ENCODE results near the gene SLC11A2.
A peak's percentile ranks its signal among the peaks of the same experiment; 100 is the strongest.
"Not testable (repeated sequence)": the region's sequence is repeated elsewhere in the genome, so short reads cannot be mapped to it uniquely, and the experiment has no call there.

Gene SLC11A2

GRCh38 chr12:50960130-50960529, 66.1 kb downstream of the SLC11A2 start:
- peak; percentile 48 for DNase-seq (ENCODE audit: low read depth, low spot score)
- no peak overlapping the region for H3K4me3 ChIP-seq (ENCODE audit: low read depth, low read length)
- TF ChIP-seq, protein P1, sequence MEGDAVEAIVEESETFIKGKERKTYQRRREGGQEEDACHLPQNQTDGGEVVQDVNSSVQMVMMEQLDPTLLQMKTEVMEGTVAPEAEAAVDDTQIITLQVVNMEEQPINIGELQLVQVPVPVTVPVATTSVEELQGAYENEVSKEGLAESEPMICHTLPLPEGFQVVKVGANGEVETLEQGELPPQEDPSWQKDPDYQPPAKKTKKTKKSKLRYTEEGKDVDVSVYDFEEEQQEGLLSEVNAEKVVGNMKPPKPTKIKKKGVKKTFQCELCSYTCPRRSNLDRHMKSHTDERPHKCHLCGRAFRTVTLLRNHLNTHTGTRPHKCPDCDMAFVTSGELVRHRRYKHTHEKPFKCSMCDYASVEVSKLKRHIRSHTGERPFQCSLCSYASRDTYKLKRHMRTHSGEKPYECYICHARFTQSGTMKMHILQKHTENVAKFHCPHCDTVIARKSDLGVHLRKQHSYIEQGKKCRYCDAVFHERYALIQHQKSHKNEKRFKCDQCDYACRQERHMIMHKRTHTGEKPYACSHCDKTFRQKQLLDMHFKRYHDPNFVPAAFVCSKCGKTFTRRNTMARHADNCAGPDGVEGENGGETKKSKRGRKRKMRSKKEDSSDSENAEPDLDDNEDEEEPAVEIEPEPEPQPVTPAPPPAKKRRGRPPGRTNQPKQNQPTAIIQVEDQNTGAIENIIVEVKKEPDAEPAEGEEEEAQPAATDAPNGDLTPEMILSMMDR (IDR thresholded peaks at IDR 0.05; ENCODE audit: low read depth, low read length), result no peak
- in situ Hi-C loops (cut with HindIII; ENCODE audit: low sequenced_read_pairs), result no loop called here

- DNase-seq (ENCODE audit: low read depth, low spot score), result no peak
- in situ Hi-C loops (cut with HindIII; ENCODE audit: low sequenced_read_pairs), result no loop called here
- H3K4me3 ChIP-seq (ENCODE audit: low read depth, low read length), result no peak overlapping the region
- TF ChIP-seq, protein P1 (IDR thresholded peaks at IDR 0.05; ENCODE audit: low read depth, low read length), result no peak
These were observed 70.5 kb downstream of the SLC11A2 start for GRCh38 chr12:50955697-50956096.

DNA sequence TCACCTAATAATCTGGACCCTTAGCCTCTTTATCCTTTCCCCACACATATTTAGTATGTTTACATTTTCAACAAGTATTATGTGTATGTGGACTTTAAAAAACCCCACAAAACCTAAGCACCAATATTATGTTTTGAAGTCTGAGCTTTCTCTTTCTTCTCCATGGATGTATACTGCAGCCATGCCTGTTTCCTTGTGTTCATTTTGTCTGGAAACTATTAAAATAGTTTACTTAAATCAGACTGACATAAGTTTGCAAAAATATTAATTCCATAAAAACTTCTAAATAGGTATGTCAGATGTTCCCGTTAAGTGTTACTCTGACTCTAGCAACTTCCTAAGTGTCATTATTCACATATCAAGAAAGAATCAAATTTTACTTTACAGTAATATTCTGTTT, 70.9 kb downstream of the SLC11A2 start:
- no peak overlapping the region for H3K4me3 ChIP-seq (ENCODE audit: low read depth, low read length)
- in situ Hi-C loops (cut with HindIII; ENCODE audit: low sequenced_read_pairs), result no loop called here
- DNase-seq (ENCODE audit: low read depth, low spot score), result no peak
- TF ChIP-seq, protein P1 (IDR thresholded peaks at IDR 0.05; ENCODE audit: low read depth, low read length), result no peak

DNA sequence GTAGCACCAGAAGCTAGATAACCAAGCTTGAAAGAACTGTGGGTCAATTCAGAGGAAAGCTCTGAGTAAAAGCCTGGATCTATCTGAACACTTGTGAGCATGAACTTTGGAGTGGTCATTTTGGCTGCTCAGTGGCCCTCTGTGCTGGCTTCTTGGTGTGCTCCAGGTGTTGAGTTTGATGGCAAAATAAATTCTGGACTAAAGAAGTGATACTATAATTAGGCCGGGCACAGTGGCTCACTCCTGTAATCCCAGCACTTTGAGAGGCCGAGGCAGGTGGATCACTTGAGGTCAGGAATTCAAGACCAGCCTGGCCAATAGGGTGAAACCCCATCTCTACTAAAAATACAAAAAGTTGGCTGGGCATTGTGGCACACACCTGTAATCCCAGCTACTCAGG, 71.4 kb downstream of the SLC11A2 start:
- in situ Hi-C loops (cut with HindIII; ENCODE audit: low sequenced_read_pairs); DNase-seq (ENCODE audit: low read depth, low spot score); H3K4me3 ChIP-seq (ENCODE audit: low read depth, low read length): not testable (repeated sequence)

GRCh38 chr12:50953047-50953446, 73.1 kb downstream of the SLC11A2 start:
- no peak overlapping the region for H3K4me3 ChIP-seq (ENCODE audit: low read depth, low read length)
- TF ChIP-seq, protein P1 (IDR thresholded peaks at IDR 0.05; ENCODE audit: low read depth, low read length), result no peak
- no peak for DNase-seq (ENCODE audit: low read depth, low spot score)
- in situ Hi-C loops (cut with HindIII; ENCODE audit: low sequenced_read_pairs), result no loop called here

GRCh38 chr12:50952510-50952909, 73.7 kb downstream of the SLC11A2 start, which contains the start of gene HIGD1C:
Gene HIGD1C, plus strand, starts transcription at chr12:50952544. Its CDS starts 1,455 bp downstream, at chr12:50953999.
- H3K4me3 ChIP-seq (ENCODE audit: low read depth, low read length), result no peak within 1 kb of the TSS
- in situ Hi-C loops (cut with HindIII; ENCODE audit: low sequenced_read_pairs), result no loop called here
- TF ChIP-seq, protein P1 (IDR thresholded peaks at IDR 0.05; ENCODE audit: low read depth, low read length), result no peak
- DNase-seq (ENCODE audit: low read depth, low spot score), result no peak

GRCh38 chr12:50951112-50951511, 75.1 kb downstream of the SLC11A2 start:
- TF ChIP-seq, protein P1 (IDR thresholded peaks at IDR 0.05; ENCODE audit: low read depth, low read length), result no peak
- no peak overlapping the region for H3K4me3 ChIP-seq (ENCODE audit: low read depth, low read length)
- in situ Hi-C loops (cut with HindIII; ENCODE audit: low sequenced_read_pairs), result no loop called here
- DNase-seq (ENCODE audit: low read depth, low spot score), result no peak
